DMS79 treated with DMSO at 0.1 percent for 48 hours (cell line): Measurements from ENCODE around the gene PIGU.
"Not testable (repeated sequence)": the region's sequence is repeated elsewhere in the genome, so short reads cannot be mapped to it uniquely, and the experiment has no call there.

Source experiments
- DNase-seq: peaks from one replicate; lab custom pipeline; 2025; lab: John Stamatoyannopoulos, UW

Gene PIGU

DNA sequence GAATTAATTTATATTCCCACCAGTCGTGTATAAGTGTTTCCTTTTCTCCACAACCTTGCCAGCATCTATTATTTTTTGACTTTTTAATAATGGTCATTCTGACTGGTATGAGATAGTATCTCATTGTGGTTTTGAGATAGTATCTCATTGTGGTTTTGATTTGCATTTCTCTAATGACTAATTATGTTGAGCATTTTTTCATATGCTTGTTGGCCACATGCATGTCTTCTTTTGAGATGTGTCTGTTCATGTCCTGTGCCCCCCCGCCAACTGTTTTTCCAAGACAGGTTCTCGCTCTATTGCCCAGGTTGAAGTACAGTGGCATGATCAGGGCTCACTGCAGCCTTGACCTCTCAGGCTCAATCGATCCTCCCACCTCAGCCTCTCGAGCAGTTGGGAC, 15.1 kb downstream of the PIGU start:
- DNase-seq = not testable (repeated sequence)

DNA sequence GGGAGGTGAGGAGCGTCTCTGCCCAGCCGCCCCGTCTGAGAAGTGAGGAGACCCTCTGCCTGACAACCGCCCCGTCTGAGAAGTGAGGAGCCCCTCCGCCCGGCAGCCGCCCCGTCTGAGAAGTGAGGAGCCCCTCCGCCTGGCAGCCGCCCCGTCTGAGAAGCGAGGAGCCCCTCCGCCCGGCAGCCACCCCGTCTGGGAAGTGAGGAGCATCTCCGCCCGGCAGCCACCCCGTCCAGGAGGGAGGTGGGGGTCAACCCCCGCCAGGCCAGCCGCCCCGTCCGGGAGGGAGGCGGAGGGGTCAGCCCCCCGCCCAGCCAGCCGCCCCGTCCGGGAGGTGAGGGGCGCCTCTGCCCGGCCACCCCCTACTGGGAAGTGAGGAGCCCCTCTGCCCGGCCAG, 18.2 kb downstream of the PIGU start:
- DNase-seq = not testable (repeated sequence)

DNA sequence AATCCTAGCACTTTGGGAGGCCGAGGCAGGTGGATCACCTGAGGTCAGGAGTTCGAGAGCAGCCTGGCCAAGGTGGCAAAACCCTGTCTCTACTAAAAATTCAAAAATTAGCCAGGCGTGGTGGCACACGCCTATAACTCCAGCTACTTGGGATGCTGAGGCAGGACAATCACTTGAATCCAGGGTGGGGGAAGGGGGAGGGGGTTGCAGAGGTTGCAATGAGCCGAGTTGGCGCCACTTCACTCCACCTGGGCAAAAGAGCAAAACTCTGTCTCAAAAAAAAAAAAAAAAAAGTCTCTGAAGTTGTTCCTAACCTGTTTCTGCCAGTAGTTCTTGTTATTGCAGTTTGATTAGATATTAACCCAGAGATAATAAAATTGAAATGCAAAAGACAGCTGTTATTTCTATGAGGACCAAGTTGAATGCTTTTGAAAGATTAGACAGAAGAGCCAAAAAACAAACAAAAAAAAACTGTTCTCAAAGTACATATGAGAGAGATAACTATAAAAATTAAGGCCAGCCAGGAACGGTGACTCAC, 22.6 kb downstream of the PIGU start:
- no peak for DNase-seq

DNA sequence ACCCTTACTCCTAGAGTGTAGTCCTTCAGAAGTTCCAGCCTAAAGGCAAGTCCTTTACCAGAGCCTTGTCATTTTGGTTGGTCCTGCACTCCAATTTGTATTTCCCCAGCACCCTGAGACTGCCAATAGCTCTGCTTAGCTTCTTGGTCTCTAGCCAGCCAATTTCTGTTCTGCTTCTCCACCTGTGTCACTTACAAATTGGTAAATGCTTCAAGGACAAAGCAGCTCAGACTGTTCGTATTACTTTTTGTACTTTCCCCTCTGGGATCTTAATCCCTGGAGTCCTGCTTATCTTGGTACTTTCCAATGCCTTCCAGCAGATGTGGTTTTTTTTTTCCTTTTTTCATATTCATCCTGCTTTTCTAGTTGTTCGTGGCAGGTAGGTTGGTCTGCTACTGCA, 25.7 kb downstream of the PIGU start:
- DNase-seq = no peak

DNA sequence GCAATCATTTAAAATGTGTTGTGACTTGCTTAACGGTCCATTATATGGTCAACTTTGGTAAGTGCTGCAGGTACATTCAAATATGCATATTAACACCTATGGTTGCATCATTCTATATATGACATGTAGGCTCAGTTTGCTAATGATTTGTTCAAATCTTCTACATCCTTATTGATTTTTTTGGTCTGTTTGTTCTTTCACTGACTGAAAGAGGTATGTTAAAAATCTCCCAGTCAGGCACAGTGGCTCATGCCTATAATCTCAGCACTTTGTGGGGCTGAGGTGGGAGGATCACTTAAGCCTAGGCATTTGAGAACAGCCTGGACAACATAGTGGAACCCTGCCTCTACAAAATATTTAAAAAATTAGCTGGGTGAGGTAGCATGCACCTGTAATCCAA, 29.2 kb downstream of the PIGU start:
- no peak for DNase-seq

DNA sequence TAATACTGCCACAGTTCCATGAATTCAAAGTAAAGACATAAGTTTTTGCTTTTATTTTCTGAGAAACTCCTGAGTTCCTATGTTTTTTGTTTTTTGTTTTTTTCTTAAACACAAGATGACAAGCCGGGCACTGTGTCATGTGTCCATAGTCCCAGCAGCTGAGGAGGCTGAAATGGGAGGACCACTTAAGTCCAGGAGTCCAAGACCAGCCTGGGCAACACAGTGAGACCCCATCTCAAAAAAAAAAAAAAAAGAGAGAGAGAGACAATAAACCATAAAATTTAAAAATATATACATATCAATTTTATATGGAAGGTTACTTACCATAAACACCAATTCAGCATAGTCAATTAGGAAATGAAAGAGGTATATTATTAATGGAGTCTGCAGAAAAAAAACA, 31.9 kb downstream of the PIGU start:
- no peak for DNase-seq

DNA sequence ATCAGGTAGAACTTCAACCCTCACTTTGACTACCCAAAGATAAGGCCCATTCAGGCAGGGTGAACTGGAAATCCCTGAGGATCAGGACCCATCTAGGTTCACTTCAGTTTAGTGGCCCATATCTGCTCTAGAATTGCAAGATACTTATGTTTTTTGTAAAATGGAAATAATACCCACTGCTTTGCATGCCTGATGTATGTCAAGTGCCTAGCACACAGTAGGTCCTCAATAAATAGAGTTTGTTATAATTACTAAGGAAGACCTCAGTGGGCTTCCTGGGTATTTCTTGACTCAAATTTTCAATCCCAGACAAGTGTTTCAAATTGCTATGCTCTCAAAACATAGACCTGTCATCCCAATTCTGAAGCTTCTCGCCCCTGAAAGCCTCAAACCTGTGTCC, 32.5 kb downstream of the PIGU start:
- no peak for DNase-seq

DNA sequence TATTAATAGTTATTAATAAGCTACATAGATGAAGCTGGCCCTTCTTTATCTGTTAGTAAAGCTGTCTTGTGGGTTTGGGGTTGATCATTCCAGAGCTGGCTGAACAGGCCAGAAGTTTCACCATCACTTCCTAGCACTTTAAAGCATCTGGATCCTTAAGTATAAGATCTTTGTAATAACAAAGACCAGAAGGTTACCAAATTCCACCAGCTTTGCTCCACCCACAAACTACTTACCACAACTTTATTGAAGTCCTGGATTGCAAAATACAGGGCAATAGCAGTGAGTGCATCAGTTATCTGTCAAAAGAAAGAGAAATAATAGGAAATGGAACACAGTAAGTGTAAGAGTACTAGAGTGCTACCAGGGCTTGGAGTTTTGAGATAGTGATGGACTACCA, 33.0 kb downstream of the PIGU start:
- DNase-seq = no peak

DNA sequence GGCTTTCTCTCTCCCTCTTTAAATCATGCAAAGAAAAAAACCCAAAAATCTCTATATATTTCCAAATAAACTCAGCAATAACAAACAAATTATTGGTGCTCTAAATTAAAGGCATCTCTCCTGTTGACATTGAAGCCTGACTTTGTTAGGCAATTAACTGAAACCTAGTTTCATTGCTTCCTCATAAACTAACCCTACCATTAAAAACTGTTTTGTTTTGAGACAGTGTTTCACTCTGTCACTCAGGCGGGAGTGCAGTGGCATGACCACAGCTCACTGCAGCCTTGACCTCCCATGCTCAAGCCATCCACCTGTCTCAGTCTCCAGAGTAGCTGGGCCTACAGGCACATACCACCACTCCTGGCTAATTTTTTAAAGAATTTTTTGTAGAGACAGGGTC, 34.9 kb downstream of the PIGU start:
- no peak for DNase-seq

DNA sequence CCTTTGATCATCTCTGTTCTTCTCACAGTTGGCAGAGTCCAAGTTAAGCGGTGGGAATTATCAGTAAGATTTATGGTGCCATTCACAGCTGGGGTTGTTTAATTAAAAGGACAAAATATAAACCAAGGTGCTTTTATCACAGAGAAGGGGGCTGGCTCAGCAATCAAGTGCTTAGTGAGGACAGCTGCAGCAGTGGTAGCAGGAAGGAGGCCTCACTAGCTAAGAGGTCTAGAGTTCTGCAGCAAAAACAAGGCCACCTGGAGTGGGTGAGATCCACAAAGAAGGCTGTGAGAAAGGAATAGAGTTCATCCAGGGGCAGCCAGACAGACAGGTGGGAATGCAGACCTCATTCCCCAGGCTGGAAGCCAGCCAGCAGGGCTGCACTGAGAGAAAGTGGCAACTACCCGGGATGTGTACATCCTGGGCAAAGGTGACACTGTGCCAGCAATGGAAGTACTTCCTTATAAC, 37.1 kb downstream of the PIGU start:
- peak; percentile 86 for DNase-seq

DNA sequence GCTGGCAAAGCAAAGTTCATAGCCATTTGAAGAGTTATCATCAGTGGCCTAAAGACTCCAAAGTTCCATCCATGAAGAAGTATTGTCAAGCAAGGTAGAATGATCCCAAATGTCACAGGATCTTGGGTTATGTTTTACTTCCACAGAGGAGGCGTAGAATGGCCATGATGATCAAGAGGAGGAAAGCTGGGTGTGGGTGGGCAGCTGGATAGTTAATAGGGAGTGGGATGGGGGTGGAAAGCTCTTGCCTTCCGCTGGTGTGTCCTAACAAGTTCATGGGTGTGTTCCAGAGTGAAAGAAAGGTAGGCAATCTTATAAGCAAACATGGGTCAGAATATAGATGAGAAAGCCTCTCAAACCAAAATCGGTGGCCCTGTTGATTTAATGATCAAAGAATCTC, 38.4 kb downstream of the PIGU start:
- no peak for DNase-seq

DNA sequence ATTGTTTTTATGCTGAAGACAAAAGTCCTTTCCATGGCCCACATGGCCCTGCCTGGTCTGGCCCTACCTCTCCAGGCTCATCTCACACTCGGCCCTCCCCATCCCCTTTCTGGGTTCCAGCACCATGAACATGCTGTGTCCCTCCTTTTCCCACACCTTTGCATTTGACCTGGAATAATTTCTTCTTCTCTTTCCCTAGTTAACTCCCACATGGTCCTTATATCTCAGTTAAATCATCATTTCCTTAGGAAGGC, 38.9 kb downstream of the PIGU start:
- DNase-seq = no peak

DNA sequence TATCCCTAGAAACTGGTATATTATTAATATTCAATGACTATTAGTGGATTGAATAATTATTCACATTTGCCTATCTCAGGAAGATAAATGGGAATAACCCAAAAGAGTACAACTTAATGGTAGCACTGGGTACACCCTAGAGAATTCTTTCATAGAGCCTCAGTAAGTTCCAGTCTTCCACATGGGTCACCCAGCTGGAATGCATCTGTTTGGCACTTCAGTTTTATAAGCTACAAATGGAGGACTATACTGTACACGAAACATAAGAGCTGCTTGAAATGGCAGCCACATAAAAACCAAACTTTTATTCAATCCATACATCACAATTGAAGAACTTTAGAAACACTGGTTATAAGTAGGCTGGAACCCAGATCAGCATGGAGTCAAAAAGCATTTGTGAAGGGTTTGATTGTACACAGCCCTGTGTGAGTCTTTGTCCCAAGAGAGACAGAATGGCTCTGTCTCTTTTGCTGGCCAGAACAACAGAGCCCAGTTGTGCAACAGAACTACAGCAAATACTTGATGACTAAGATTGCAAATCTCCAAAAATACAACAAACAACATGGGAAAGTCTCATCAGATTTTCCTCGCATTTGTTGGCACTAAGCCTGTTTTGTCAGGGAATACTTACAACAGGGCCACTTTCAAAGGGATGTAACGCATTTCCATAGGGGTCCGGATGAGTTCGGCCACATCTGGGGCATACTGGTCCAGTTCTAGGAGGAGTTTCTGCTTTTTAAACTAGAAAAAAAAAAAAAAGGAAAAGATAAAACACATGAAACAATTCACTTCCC, 39.5 kb downstream of the PIGU start:
- DNase-seq = no peak

DNA sequence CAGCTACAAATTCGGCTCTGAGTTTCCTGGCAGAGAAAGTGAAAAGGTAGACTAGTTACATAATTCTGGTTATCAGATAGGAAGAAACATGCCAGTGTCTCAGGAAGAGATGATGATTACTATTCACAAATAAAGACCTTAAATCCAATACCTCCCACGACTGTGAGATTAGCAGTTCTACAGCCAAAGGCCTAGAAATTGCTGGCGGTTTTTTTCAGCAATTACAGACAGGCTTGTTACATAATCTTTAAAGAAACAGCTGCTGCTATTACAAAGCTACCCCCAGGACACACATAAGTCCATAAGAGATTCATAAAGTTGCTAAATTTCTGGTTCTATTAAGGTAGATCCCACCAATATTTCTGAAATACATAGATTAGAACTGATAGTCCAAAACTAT, 40.2 kb downstream of the PIGU start:
- no peak for DNase-seq

DNA sequence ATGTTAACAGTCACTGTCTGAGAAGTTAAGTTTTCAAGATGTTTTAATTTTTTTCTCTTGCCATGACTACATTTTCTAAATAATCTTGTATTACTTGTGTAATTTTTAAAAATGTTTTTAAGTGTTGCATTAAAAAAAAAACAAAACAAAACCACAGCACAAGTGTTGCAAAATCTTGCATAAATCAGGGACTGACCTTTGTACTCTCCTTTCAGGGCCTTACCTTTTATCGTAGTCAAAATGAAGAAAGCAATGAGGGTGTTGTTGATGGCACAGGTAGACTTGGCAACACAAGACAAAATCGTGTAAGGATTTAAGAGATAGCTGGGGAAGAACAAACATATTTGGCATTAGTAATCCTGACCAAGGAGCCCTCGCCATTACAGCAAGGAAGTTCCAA, 42.5 kb downstream of the PIGU start:
- no peak for DNase-seq

DNA sequence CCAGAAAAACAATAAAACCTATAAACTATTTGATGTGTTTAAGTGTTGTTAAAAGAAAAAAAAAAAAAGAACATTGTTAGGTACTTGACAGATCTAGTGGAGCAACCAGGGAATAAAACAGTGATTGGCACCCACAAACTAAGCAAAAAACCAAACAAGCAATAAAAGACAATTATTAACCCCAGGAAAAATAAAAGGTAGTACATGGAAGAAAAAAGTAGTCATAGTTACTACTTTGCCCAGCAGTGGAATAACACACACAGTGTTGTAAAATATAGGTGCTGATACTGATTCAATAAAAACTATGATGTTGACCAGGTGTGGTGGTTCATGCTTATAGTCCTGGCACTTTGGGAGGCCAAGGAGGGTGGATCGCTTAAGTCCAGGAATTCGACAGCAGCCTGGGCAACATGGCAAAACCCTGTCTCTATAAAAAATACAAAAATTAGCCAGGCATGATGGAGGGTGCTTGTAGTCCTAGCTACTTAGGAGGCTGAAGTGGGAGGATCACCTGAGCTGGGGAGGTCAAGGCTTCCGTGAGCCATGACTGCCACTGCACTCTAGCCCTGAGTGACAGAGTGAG, 43.9 kb downstream of the PIGU start:
- no peak for DNase-seq

DNA sequence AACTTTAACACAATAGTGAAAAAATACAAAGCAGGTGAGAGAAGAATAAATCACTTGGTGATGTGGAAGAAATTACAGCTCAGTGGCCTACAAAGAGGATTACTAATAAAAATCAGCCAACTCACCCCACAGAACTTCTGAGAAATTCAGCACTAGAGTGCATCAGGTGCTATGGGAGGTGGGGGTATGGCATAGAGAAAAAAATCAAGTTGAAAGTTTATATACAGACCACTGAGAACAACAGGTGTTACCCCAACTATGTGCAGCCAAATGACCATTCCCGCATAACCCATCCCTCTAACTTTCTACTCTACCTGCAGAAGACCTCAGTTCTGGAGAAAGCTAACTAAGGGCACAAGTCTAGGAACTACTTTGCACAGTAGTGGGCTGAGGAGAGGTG, 47.0 kb downstream of the PIGU start:
- no peak for DNase-seq

DNA sequence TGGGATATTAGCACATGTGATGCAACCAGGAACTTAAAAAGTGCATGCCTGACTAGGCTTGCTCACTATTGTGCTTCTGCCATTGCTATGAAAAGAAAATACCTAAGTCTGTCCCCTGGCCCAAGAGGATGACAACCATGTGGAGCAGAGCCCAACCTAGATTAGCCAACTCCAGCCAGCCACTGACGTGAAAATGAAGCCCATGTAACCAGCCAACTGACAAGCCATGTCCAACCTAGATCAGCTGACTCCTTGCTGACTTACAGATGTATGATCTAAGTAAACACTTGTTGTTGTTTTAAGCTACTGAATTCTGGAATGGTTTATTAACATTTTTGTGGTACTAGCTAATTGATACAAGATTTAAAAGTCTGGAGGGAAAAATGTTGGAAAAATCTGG, 47.5 kb downstream of the PIGU start:
- DNase-seq = no peak

DNA sequence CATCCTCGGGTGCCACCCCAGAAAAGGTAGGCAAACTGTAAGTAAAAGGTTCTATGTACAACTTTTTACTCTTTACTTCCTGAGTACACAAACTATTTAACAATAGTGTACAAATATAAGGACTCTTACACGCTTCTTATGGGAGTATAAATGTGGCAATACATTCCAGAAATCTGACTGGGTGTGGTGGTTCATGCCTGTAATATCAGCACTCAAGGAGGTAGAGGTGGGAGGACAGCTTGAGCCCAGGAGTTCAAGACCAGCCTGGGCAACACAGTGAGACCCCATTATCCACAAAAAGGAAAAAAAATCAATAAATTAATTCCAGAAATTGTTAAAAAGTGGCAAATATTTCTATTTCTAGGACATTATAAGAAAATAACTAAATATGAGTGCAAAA, 48.9 kb downstream of the PIGU start:
- no peak for DNase-seq

DNA sequence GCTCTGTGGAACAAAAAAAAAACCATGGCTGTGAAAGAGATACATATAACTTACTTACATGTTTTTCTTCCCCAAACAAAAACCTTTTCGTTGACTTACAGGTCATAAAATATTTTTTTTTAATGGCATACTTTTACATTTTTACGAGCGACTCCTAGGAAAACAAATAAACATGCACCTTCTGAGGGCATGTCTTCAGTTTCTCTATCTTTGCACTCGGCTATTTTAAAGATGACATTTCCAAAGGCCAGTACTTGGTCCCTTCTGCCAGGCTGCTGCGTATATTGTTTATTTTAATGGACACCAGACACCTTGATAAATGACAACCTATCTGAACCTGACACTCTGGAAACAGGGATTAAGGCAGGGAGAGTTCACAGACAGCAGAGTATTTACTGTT, 49.4 kb downstream of the PIGU start:
- DNase-seq = no peak

DNA sequence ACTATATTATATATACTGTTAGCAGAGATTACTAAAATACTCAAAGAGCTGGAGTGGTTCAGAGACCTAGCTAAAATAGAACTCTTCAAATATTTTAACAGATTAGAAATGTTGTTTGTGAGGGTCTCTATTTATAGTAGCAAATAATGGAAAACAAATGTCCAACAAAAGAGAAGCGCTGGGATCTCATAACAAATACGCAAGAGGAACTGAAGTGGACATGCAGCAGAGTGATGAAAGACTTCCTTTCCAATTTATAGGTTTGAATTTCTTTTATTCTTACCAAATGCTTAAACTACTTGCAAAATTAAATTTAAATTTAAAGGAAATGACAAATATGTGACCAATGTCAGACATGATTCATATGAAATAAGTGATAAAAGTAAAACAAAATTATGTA, 49.9 kb downstream of the PIGU start:
- DNase-seq = no peak

DNA sequence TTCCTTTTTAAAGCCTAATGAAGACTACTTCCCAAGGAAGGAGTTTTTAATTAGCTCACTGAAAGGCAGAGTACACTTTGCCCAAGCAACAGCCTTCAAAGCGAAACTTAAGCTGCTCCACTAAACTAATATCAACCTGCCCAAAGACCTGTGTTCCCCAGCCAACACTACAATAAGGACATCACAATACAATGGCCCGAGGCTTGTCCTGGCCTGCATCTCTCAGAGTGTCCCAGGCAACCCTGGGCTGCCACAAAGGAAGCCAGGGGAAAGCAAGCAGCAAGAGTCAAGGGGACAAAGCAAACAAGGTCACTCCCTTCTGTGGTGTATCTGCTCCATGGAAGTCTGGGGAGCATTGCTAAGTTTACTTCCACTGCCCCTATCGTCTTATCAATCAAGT, 52.3 kb downstream of the PIGU start:
- no peak for DNase-seq

DNA sequence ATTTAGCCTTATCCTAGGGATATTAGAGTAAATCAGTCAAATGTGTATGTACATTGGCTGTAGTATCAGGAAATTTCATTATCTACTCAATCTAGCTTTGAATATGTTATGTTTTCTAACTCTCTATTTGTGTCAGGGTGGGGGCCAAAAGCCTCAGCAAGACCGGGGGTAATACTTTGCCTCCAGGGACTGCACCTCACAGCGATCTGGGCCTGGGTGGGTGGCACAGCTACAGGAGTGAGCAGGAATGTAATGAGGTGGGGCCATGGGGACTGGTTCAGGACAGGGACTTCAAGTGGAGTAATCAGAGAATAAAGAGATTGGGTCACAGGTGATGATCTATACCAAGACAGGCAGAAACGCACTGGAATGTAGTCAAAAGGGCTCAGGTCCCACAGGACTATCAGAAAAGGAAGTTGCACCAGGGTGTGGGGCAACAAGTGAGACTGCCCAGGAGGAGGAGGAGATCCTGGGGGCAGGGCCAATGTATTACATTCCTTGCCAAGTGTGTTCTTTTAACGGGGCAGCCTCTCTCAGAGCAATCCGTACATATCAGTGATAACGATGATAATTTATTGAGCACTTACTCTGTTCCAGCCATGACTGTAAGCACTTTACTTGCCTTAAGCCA, 54.0 kb downstream of the PIGU start:
- DNase-seq = no peak
